ENCODE results near the gene PTH. TPM values are rescaled to one million over a fixed set of nuclear protein-coding genes. Genes with fewer than 3 reads are reported as not detected.

The PTH gene
- total RNA-seq, result not detected

DNA sequence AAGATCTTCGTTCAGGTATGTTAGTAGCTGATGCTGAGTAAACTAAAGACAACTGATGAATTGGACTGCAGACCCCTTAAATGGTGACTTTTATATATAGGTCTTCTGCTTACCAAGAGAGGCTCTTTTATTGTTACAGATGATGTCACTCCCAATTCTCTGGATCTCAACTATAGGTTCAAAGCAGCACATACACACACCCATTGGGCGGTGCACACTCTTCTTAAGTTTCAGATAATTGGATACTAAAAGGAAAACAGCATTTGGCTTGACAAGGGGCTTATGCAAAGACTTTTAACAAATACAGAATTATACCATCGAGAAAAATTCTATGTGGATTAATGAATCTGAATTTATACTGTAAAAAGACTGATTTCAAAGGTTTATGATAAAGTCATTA, at the start of gene PTH:
Gene PTH (minus strand): TSS at position 69 of the 400 bp plus-strand sequence. CDS start 3,142 bp downstream, outside the sequence.
- DNase-seq (no peak), ATAC-seq (no peak)
- Histone ChIP-seq H3K4me3 (no peak within 1 kb of the TSS), H3K36me3 (no peaks in the 10 kb centered on the region), H3K9me3 (no peaks in the 10 kb centered on the region), H3K4me1 (no peaks in the 10 kb centered on the region), H3K27ac (no peak within 1 kb of the TSS), H3K27me3 (no peaks in the 10 kb centered on the region)
- TF ChIP-seq, protein P1, sequence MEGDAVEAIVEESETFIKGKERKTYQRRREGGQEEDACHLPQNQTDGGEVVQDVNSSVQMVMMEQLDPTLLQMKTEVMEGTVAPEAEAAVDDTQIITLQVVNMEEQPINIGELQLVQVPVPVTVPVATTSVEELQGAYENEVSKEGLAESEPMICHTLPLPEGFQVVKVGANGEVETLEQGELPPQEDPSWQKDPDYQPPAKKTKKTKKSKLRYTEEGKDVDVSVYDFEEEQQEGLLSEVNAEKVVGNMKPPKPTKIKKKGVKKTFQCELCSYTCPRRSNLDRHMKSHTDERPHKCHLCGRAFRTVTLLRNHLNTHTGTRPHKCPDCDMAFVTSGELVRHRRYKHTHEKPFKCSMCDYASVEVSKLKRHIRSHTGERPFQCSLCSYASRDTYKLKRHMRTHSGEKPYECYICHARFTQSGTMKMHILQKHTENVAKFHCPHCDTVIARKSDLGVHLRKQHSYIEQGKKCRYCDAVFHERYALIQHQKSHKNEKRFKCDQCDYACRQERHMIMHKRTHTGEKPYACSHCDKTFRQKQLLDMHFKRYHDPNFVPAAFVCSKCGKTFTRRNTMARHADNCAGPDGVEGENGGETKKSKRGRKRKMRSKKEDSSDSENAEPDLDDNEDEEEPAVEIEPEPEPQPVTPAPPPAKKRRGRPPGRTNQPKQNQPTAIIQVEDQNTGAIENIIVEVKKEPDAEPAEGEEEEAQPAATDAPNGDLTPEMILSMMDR (IDR thresholded peaks at IDR 0.05 in 4 of 5, conservative IDR thresholded peaks at IDR 0.05 in 1 of 5), result no peak
- TF ChIP-seq POLR2A (IDR thresholded peaks at IDR 0.05), result no peak
- in situ Hi-C loops (cut with MboI; ENCODE audit: low sequenced_read_pairs in 4 of 4) (no loop called here), intact Hi-C loops (cut with DNase I; ENCODE audit: low total_unique reads) (no loop called here)

DNA sequence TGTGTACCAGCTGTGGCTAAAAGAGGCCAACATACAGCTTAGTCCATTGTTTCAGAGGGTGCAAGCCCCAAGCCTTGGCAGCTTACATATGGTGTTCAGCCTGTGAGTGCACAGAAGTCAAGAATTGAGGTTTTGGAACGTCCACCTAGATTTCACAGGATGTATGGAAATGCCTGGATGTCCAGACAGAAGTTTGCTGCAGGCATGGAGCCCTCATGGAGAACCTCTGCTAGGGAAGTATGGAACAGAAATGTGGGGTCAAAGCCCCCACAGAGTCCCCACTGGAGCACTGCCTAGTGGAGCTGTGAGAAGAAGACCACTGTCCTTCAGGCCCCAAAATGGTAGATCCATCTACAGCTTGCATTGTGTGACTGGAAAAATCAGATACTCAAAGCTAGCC, 42.2 kb upstream of the PTH start:
- intact Hi-C loops (cut with DNase I; ENCODE audit: low total_unique reads), result no loop called here
- Histone ChIP-seq H3K4me1 (no peaks in the 10 kb centered on the region), H3K9me3 (no peaks in the 10 kb centered on the region), H3K4me3 (no peak overlapping the region), H3K36me3 (no peaks in the 10 kb centered on the region), H3K27me3 (no peaks in the 10 kb centered on the region), H3K27ac (no peak overlapping the region)
- in situ Hi-C loops (cut with MboI; ENCODE audit: low sequenced_read_pairs in 4 of 4), result no loop called here
- ATAC-seq (no peak), DNase-seq (no peak)
- no peak for TF ChIP-seq POLR2A (IDR thresholded peaks at IDR 0.05)
- TF ChIP-seq, protein P1 (IDR thresholded peaks at IDR 0.05 in 4 of 5, conservative IDR thresholded peaks at IDR 0.05 in 1 of 5), result no peak

DNA sequence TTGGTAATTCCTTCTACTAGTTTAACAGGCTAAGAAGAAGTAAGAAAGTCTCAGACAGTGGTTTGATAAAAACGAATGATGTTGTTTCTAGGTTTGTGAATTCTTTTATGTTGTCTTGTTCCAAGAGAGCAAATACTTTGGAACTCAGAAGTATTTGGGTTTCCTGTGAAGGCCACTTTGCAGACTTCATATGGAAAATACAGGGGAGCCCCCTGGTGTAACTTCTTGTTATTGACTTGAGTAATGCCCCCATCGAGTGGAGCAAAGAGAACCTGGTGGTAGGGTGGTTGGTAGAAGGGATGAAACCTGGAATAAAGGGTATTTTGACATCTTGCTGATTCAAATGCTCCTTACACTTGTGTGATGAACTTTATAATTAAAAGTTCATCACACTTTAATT, 40.0 kb upstream of the PTH start:
- no peak for ATAC-seq
- TF ChIP-seq, protein P1 (IDR thresholded peaks at IDR 0.05 in 4 of 5, conservative IDR thresholded peaks at IDR 0.05 in 1 of 5), result no peak
- no peak for TF ChIP-seq POLR2A (IDR thresholded peaks at IDR 0.05)
- in situ Hi-C loops (cut with MboI; ENCODE audit: low sequenced_read_pairs in 4 of 4), result no loop called here

DNA sequence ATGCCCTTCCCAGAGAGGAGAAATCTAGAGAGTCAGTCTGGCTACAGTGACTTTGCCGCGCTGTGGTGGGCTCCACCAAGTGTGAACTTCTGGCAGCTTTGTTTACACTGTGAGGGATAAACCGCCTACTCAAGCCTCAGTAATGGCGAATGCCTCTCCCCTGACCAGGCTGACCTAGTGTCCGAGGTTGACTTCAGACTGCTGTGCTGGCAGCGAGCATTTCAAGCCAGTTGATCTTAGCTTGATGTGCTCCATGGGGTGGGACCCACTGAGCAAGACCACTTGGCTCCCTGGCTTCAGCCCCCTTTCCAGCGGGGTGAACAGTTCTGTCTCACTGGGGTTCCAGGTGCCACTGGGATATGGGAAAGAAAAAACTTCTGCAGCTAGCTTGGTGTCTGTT, 38.6 kb upstream of the PTH start:
- TF ChIP-seq, protein P1 (IDR thresholded peaks at IDR 0.05 in 4 of 5, conservative IDR thresholded peaks at IDR 0.05 in 1 of 5), result no peak
- no peak for TF ChIP-seq POLR2A (IDR thresholded peaks at IDR 0.05)
- DNase-seq (no peak), ATAC-seq (no peak)
- Histone ChIP-seq H3K27me3 (no peaks in the 10 kb centered on the region), H3K4me1 (no peaks in the 10 kb centered on the region), H3K36me3 (no peaks in the 10 kb centered on the region), H3K4me3 (no peak overlapping the region), H3K9me3 (no peaks in the 10 kb centered on the region), H3K27ac (no peak overlapping the region)
- intact Hi-C loops (cut with DNase I; ENCODE audit: low total_unique reads) (no loop called here), in situ Hi-C loops (cut with MboI; ENCODE audit: low sequenced_read_pairs in 4 of 4) (no loop called here)

More for the DNA sequence above, 40.0 kb upstream of the PTH start:
- Histone ChIP-seq H3K27ac (no peak overlapping the region), H3K27me3 (no peaks in the 10 kb centered on the region), H3K4me1 (no peaks in the 10 kb centered on the region), H3K4me3 (no peak overlapping the region), H3K9me3 (no peaks in the 10 kb centered on the region), H3K36me3 (no peaks in the 10 kb centered on the region)
- intact Hi-C loops (cut with DNase I; ENCODE audit: low total_unique reads), result no loop called here
- no peak for DNase-seq

DNA sequence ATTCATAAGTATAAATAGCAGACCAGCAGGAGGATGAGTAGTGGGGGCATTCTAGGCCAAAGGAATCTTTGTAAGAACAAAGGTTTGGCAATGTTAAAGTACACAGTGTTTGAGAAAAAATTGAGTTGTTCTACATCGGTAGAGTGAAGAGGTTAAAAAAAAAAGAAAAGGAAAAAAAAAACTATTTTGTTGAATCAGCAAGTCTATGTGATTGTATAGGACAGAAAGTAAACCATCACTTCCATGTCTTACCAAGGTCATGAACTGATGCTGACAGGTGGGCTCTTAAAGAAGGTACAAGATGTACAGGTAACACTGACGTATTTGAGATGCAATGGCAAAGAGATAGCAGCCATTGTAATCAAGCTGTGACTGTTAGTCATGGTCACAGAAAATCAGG, 29.5 kb upstream of the PTH start:
- TF ChIP-seq, protein P1 (IDR thresholded peaks at IDR 0.05 in 4 of 5, conservative IDR thresholded peaks at IDR 0.05 in 1 of 5), result no peak
- no peak for TF ChIP-seq POLR2A (IDR thresholded peaks at IDR 0.05)
- intact Hi-C loops (cut with DNase I; ENCODE audit: low total_unique reads), result no loop called here
- no peak for ATAC-seq

More for the DNA sequence above, 29.5 kb upstream of the PTH start:
- H3K4me3 ChIP-seq, result no peak overlapping the region
- no peak for DNase-seq
- no peak overlapping the region for H3K27ac ChIP-seq
- in situ Hi-C loops (cut with MboI; ENCODE audit: low sequenced_read_pairs in 4 of 4), result no loop called here
- H3K27me3 ChIP-seq, result no peaks in the 10 kb centered on the region
- H3K9me3 ChIP-seq, result no peaks in the 10 kb centered on the region
- no peaks in the 10 kb centered on the region for H3K4me1 ChIP-seq
- H3K36me3 ChIP-seq, result no peaks in the 10 kb centered on the region
